HFFc6 (cell line): Measurements from ENCODE around the gene SLC22A23. TPM values are rescaled to one million over a fixed set of nuclear protein-coding genes. Genes with fewer than 3 reads are reported as not detected.

ENCODE experiments used
- DNase-seq: peaks from one replicate; pipeline ENCODE4 v3.0.0-alpha.2; 2018
- H3K27ac Mint-ChIP-seq: 2 replicates; pipeline ENCODE4 v1.8.0; 2020; ENCODE audit warnings: mild to moderate bottlenecking, mixed read lengths
- H3K27me3 Mint-ChIP-seq: 2 replicates; pipeline ENCODE4 v1.8.0; 2021; ENCODE audit warnings: mild to moderate bottlenecking, moderate library complexity, mixed read lengths; ENCODE audit not compliant: insufficient read depth
- H3K36me3 Mint-ChIP-seq: 2 replicates; pipeline ENCODE4 v1.8.0; 2021; ENCODE audit warnings: low read depth, mixed read lengths
- H3K4me1 Mint-ChIP-seq: 2 replicates; pipeline ENCODE4 v1.8.0; 2020; ENCODE audit warnings: low read depth, mixed read lengths
- H3K4me3 Mint-ChIP-seq: 2 replicates; pipeline ENCODE4 v1.8.0; 2020; ENCODE audit warnings: mild to moderate bottlenecking, moderate library complexity, mixed read lengths
- H3K9me3 Mint-ChIP-seq: 2 replicates; pipeline ENCODE4 v1.8.0; 2020; ENCODE audit warnings: mild to moderate bottlenecking, mixed read lengths
- total RNA-seq, 6 experiments: library from RNA; stranded (reverse); fragmentation: NEBNext Ultra II Directional; extraction: Animal tissue kit (Norgen Biotek cat#: 25700); gene quantifications; 2 replicates in 1 of 6; 3 replicates in 5 of 6; pipeline ENCODE4 v1.2.3, GENCODE V29; 2021
- TF ChIP-seq, protein P1 (sequence below): fragments of 200-600 bp; sonication (generic); IDR thresholded peaks from 2 replicates; pipeline ENCODE4 v1.5.0; 2021; ENCODE audit warnings: antibody characterized with exemption, mild to moderate bottlenecking

SLC22A23 gene
- total RNA-seq, 6 experiments from 2014 or later = 0.10 to 0.55 (median 0.21) TPM

DNA sequence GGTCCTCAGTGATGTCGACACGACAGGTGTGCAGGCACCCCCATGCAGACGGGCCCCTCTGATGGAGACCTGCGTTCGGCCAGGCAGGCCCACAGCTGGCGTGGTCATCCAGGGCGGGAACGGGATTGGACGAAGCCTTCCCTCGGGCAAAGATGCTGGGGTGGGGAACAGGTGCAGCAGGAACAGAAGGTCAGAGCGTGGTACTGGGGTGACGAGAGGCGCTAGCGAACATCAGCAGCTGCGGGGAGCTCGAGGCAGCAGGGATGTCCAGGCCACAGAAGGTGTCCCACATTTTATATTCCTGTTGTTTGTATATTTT, 96.2 kb downstream of the SLC22A23 start:
- no peak overlapping the region for H3K27ac Mint-ChIP-seq
- peaks cover 10% of the 10 kb centered on the region for H3K4me1 Mint-ChIP-seq
- DNase-seq = no peak
- H3K9me3 Mint-ChIP-seq = no peaks in the 10 kb centered on the region
- peaks cover 32% of the 10 kb centered on the region for H3K27me3 Mint-ChIP-seq
- H3K4me3 Mint-ChIP-seq = no peak overlapping the region
- H3K36me3 Mint-ChIP-seq = no peaks in the 10 kb centered on the region
- TF ChIP-seq, protein P1, sequence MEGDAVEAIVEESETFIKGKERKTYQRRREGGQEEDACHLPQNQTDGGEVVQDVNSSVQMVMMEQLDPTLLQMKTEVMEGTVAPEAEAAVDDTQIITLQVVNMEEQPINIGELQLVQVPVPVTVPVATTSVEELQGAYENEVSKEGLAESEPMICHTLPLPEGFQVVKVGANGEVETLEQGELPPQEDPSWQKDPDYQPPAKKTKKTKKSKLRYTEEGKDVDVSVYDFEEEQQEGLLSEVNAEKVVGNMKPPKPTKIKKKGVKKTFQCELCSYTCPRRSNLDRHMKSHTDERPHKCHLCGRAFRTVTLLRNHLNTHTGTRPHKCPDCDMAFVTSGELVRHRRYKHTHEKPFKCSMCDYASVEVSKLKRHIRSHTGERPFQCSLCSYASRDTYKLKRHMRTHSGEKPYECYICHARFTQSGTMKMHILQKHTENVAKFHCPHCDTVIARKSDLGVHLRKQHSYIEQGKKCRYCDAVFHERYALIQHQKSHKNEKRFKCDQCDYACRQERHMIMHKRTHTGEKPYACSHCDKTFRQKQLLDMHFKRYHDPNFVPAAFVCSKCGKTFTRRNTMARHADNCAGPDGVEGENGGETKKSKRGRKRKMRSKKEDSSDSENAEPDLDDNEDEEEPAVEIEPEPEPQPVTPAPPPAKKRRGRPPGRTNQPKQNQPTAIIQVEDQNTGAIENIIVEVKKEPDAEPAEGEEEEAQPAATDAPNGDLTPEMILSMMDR = no peak

DNA sequence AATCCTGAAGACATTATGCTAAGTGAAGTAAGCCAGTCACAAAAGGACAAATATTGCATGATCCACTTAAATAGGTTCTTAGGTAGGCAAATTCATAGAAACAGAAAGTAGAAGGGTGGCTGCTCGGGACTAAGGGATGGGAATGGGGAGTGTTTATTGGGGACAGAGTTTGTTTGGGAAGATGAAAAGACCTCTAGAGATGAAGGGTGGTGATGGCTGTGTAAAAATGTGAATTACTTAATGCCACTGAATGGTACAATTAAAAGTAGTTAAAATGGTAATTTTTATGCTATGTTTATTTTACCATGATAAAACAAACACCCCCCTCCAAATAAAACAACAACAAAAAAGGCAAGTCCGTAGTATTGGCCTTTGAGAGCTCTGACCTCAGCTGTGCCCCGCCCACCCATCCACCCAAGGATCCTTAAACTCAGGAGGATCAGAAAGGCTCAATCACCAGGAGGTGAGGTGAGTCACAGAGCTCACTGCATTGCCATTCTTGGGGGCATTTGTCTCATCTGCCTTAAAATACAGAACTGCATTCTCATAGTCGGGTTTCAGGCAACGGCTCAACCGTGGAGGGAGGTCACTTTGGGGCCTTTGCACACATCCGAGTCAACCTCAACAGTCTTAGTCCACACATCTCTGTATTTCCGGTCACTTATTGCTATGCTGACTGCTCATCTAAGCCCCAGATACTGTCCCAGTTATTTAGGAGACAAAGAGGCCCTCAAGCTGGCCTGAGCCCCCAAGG, 96.7 kb downstream of the SLC22A23 start:
- H3K27ac Mint-ChIP-seq = no peak overlapping the region
- H3K4me3 Mint-ChIP-seq = no peak overlapping the region
- peaks cover 14% of the 10 kb centered on the region for H3K4me1 Mint-ChIP-seq
- H3K27me3 Mint-ChIP-seq = peaks cover 34% of the 10 kb centered on the region
- H3K36me3 Mint-ChIP-seq = no peaks in the 10 kb centered on the region
- TF ChIP-seq, protein P1 = no peak
- no peak for DNase-seq
- H3K9me3 Mint-ChIP-seq = no peaks in the 10 kb centered on the region

DNA sequence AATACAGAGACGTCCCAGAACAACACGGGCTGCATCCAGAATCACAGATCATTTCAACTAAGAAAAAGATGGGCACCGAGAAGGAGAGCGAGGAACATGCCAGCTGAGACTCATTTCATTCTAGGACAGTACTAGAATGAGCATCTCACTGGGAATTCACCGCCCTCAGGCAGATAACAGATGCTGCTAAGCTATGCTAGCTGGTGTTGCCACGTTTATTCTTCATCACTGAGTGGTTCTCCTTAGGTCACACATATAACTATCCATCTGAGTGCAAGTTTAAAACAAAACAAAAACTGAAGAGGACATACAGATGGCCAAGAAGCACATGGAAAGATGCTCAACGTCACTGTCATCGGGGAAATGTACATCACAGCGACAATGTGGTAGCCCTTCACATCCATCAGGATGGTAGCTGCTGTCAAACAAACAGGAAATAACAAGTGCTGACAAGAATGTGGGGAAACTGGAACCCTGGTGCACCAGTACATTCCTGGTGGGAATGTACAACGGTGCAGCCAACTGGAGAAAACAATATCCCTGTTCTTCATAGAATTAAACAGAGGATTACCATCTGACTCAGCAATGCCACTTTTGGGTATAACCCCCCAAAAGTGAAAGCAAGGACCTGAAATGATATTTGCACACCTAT, 97.6 kb downstream of the SLC22A23 start:
- H3K4me1 Mint-ChIP-seq = peaks cover 14% of the 10 kb centered on the region

DNA sequence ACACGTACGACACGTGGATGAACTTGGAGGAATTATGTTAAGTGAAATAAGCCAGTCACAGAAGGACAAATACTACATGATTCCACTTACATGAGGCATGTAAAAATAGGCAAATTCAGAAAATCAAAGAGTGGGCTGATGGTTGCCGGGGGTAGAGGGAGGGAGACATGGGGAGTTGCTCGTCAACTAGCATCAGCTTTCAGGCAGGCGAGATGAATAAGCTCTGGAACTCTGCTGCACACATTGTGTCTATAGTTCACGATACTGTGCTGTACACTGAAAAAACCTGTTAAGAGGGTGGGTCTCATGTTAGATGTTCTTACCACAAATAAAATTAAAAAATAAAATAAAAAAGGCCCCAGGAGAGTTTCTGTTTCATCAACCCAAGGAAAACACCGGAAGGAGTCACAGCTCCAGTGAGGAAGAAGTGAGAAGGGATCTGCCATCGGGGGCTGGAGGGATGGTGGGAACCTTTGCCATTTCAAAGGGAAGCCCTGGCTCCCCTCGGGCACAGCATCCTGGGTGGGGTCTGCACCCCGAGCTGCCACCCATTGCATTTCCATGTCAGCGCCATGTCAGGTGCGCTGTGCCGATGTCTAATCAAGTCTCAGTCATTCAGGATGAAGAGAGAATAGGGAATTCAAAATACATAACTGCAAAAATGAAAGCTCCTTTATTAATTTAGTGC, 98.3 kb downstream of the SLC22A23 start:
- H3K36me3 Mint-ChIP-seq = no peaks in the 10 kb centered on the region
- TF ChIP-seq, protein P1 = no peak
- DNase-seq = no peak
- peaks cover 14% of the 10 kb centered on the region for H3K4me1 Mint-ChIP-seq
- H3K4me3 Mint-ChIP-seq = no peak overlapping the region
- peaks cover 37% of the 10 kb centered on the region for H3K27me3 Mint-ChIP-seq
- H3K9me3 Mint-ChIP-seq = no peaks in the 10 kb centered on the region
- H3K27ac Mint-ChIP-seq = no peak overlapping the region

More for the DNA sequence above, 97.6 kb downstream of the SLC22A23 start:
- H3K9me3 Mint-ChIP-seq = no peaks in the 10 kb centered on the region
- no peak overlapping the region for H3K27ac Mint-ChIP-seq
- DNase-seq = peak; percentile 38
- TF ChIP-seq, protein P1 = no peak
- peaks cover 34% of the 10 kb centered on the region for H3K27me3 Mint-ChIP-seq
- H3K4me3 Mint-ChIP-seq = no peak overlapping the region
- no peaks in the 10 kb centered on the region for H3K36me3 Mint-ChIP-seq

DNA sequence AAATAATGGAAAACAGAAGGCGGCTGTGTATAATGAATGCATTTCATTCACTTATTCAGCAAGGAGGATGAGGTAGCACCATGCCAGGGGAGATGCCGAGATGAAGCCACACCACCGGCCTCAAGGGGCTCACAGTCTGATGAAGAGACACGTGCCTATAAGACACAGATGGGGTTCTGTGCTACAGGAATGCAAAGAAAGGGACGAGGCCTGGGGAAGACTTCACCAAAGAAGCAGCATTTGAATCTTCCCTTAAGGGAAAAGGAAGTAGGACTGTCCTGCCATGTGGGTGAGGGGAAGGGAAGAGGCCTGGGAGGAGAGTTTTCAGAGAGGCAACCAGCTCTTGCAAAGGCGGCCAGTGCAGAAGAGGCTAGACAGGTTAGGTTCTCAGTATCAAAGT, 99.2 kb downstream of the SLC22A23 start:
- Mint-ChIP-seq H3K9me3 (no peaks in the 10 kb centered on the region), H3K27ac (no peak overlapping the region), H3K4me3 (no peak overlapping the region), H3K4me1 (peaks cover 14% of the 10 kb centered on the region), H3K36me3 (no peaks in the 10 kb centered on the region), H3K27me3 (peaks cover 40% of the 10 kb centered on the region)
- DNase-seq = no peak
- TF ChIP-seq, protein P1 = no peak
